UCSD-AML1 (cell line): ENCODE results near the gene ATN1.
A peak's percentile ranks its signal among the peaks of the same experiment; 100 is the strongest.
"Not testable (repeated sequence)": the region's sequence is repeated elsewhere in the genome, so short reads cannot be mapped to it uniquely, and the experiment has no call there.

Experiments used
- DNase-seq: peaks from one replicate; lab custom pipeline; 2025; ENCODE audit not compliant: unreplicated experiment; lab: John Stamatoyannopoulos, UW

The ATN1 gene

DNA sequence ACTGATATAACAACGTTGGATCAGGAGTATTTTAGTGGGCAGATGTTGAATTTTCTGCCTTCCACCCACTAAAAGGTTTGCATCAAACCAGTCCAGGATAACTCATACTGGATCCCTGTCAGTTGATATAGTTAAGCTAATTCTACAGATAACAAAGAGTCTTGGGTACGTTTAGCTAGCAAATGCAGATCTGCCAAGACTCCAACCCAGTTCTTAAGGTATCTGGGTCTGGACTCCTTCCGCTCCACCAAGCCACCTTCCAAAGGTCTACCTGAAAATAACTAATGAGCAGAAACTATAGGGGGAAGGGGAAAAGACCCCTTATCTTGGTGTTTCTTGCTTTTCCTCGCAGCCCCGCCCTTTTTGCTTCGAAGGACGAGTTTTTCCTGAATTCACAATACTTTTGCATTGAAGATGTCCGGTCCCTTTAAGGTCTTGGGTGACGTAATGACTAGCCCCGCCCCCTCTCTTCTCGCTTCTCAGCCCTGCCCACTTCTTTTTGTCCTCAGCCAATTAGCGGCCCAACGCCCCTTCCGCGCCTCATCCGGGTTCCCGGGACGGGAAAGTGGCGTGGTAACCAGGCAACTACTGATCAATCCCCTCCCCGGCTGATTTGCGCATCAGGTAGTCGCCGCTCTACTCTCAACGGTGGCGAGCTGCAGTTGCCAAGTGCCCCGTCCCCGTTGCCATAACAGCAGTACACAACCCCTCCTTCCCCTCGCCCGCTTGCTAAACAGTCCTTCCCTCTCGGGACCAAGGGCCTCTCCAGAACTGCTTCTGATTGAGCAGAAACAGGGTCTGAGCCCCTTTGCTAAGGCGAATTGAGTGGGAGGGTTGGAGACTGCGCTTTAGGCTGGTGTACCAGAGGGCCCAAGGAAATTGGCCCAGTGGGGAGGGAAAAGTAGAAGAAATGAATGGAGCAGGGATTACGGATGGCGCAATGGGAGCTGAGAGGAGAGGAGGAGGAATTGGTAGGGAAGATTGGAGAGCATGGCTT is 23.2 kb upstream of the ATN1 start, which contains the start of gene LRRC23:
Gene LRRC23, plus strand, starts transcription at position 543 of the 997 bp plus-strand sequence. CDS start 812 bp downstream, outside the sequence.
- DNase-seq = peak; percentile 93

DNA sequence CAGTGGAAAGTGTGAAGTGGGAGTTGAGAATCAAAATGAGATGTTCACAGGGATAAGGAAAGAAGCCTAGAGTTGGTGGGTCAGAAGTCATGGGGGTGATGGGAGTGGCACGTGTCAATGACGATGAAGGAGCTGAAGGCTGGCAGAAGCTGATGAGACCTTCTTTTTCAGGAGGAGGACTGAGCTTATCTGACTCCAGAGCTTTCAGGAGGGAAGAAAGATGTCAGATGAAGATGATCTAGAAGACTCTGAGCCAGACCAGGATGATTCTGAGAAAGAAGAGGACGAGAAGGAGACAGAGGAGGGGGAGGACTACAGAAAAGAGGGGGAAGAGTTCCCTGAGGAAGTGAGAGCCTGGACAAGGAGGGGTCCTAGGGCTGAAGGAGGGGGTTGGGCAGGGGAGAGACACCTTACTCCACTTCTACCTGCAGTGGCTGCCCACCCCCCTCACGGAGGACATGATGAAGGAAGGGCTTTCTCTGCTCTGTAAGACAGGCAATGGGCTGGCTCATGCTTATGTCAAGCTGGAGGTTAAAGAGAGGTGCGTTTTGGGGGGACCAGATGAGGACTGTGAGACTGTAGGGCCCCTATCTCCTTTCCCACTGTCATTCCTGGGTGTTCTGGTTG is 22.2 kb upstream of the ATN1 start:
- DNase-seq = no peak

DNA sequence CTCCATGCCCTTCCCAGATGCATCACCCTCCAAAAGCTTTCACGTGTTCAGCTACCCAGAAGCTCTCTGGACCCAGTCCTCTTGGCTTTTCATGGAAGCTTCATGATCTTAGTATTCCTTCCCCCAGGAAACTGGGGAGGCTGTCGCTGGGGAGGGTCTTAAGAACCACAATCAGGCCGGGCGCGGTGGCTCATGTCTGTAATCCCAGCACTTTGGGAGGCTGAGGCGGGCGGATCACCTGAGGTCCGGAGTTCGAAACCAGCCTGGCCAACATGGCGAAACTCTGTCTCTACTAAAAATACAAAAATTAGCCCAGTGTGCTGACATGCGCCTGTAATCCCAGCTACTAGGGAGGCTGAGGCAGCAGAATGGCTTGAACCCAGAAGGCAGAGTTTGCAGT is 19.6 kb upstream of the ATN1 start:
- not testable (repeated sequence) for DNase-seq

DNA sequence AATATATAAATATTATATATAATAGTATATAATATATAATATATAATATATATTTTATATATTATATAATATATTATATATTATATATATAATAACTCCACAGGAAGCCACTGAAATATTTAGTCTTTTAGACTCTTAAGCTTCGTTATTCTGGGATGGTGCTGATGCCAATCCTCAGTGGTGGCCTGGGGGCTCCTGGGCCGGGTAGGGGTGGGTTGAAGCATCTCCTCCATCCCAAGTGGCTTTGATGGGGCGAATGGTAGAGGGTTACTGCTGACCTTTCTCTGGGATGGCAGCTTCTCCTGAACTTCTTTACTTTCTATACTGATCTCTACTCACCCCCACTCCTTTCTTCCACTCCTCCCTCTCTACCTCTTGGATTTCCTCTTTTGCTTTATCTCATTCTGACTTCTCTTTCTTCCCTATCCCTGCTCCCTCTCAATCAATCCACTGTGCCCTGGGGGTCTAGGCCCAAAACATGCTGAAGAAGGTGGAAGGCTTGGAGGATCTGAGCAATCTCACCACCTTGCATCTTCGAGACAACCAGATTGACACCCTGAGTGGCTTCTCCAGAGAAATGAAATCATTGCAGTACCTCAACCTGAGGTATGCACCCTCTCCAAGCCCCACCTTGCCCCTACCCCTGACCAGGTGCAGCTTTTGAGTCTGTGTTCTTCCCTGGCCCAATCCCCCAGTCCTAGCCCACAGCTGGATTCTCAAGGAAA is 18.2 kb upstream of the ATN1 start:
- DNase-seq = no peak

DNA sequence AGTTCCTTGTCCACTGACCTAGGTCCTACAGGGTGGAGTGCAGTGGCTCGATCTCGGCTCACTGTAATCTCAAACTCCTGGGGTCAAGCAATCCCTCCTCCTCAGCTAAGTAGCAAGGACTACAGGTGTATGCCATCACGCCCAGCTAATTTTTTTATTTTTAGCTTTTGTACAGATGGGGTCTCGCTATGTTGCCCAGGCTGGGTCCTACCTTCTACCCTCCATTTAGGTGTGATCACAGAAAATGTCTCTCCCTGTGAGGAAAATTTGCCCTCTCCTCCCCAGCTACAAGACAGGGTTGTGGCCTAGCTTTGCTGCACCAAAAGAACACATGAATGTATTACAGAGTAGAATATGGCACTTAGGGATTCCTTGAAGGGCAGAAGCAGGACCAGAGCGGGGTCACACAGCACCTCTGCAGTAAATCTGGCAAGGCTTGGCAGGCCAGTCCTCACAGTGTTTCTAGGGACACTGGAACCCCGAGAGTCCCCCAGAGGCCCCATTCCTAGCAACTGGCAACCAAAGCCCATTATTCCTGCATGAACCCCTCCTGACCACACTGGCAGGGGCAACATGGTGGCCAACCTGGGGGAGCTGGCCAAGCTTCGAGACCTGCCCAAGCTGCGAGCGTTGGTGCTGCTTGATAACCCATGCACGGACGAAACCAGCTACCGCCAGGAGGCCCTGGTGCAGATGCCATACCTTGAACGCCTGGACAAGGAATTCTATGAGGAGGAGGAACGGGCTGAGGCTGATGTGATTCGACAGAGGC is 15.4 kb upstream of the ATN1 start:
- DNase-seq = no peak

DNA sequence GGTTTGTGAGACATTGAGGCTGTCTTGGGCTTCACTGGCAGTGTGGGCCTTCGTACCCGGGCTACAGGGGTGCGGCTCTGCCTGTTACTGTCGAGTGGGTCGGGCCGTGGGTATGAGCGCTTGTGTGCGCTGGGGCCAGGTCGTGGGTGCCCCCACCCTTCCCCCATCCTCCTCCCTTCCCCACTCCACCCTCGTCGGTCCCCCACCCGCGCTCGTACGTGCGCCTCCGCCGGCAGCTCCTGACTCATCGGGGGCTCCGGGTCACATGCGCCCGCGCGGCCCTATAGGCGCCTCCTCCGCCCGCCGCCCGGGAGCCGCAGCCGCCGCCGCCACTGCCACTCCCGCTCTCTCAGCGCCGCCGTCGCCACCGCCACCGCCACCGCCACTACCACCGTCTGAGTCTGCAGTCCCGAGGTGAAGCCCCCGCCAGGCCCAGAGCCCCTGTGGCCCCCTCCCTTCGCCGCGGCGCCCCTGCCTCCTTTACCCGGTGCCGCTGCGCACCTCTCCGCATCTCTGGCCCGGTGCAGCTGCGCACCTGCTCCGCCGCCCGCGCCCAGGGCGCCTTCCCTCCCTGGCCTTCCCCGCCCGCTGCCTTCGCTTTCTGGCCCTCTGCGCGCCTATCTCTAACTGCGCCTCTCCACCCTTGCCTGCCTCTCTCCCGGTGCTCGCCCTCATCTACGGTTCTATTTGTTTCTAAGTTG is 13.4 kb upstream of the ATN1 start, which contains the start of gene ENO2:
Gene ENO2, plus strand, starts transcription at position 335 of the 701 bp plus-strand sequence. CDS start 1,253 bp downstream, outside the sequence.
- peak; percentile 33 for DNase-seq

DNA sequence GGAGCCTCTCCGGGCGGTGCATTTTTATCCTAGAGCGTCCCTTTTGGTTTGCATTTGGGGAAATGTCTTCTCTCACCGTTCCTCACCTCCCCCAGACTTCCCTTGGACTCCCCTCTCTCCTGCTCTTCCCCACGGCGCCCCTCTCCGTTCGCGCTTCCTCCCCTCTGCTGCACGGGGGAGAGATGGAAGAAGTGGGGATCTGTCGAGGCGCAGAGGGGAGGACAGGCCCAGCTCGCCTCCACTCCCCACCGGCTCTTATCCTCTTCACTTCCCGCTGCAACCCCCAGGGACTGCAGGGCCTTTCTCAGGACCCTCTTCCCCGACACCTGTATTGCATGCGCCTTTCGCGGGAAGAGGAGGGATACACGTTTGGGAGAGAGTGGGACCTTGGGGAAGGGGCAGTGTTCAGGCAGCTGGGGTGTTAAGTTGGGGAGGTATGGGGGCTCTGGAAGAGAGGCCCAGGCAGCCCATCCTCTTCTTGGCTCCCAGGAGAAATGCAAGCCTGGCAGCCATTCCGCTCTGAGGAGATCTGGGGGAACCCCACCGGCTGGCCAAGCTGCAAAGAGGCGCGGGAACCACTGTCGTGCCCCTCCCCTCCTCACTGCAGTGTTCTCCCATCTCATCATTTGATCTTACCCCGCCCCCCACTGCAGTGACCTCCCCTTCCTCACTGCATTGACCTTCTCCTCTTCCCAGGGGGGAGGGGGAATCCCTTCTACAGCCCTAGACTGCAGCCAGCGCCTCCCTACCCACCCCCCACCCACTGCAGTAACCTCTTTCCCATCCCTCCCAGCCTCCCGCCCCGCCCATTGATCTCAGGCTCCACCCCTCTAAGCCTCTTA is 12.6 kb upstream of the ATN1 start:
- DNase-seq = no peak

DNA sequence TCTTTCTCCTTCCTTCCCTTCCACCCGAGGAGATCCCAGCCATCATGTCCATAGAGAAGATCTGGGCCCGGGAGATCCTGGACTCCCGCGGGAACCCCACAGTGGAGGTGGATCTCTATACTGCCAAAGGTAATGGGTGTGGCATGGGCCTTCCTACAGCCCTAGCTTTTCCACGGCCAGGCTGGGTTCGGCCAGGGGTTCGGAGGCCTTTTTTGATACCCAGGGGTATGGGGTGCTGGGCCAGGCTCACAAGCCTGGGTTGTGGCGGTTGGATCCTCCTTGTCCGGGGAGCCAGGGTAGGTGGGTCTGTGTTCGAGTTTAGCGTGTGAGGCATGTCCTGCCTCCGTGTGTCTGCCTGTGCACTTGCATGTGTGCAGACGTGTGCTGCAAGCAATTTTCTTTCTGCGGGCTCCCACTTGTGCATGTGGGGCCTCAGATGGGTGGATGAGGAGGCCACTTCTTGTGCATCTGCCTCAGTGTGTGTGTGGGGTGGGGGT is 11.9 kb upstream of the ATN1 start:
- no peak for DNase-seq

DNA sequence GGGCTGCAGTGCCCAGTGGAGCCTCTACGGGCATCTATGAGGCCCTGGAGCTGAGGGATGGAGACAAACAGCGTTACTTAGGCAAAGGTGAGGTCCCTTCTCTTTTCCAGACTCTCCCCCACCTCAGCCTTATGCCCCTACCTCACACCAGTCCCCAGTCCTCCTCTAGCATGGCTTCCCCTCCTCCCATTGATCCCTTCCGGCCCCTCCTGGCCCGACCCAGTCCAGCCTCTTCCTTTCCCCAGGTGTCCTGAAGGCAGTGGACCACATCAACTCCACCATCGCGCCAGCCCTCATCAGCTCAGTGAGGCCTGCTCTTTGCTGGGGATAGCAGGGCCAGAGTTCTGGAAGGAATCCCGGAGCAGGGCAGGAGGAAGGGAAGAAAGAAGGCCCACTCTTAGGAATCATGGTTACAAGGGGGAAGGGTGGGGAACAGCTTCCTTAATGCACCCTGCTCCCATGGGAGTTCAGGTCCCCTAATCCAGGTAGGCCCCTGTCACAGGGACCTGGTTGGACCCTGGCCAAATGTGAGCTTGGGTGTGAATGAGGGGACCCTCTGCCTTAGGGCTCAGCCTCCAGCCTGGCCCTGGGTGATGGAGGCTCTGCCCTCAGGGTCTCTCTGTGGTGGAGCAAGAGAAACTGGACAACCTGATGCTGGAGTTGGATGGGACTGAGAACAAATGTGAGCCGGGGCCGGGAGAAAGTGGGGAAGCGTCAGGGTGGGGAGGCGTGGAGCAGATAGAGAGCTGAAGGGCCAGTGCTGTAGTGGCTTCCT is 11.1 kb upstream of the ATN1 start:
- no peak for DNase-seq

DNA sequence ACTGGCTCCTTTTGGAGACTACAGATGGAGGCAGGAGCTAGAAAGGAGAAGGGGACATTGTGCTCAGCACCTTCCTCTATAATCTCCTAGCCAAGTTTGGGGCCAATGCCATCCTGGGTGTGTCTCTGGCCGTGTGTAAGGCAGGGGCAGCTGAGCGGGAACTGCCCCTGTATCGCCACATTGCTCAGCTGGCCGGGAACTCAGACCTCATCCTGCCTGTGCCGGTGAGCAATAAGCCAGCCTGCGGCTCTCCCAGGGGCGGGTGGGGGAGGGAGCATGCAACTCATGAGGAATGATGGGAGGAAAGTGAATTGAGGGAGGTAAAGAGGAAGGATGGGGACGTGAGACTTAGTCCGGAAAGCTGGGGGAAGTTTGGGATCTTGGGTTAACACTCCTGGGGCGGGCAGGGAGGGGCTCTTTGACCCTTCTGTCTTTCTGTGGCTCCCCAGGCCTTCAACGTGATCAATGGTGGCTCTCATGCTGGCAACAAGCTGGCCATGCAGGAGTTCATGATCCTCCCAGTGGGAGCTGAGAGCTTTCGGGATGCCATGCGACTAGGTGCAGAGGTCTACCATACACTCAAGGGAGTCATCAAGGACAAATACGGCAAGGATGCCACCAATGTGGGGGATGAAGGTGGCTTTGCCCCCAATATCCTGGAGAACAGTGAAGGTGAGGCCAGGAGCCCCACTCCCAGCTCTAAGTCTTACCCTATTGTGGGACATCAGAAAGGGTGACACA is 10.1 kb upstream of the ATN1 start:
- DNase-seq = no peak

DNA sequence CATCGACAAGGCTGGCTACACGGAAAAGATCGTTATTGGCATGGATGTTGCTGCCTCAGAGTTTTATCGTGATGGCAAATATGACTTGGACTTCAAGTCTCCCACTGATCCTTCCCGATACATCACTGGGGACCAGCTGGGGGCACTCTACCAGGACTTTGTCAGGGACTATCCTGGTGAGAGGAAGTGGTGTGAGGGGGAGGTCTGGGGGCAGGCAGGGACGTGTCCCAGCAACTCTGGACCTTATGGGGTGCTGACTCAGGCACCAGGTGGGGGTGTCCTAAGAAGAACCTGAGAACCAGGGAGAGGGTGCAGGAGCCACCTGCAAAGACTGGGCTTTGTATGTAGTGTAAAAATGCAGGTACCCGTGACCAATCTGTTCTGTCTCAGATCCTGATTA is 8.2 kb upstream of the ATN1 start:
- DNase-seq = peak; percentile 32

DNA sequence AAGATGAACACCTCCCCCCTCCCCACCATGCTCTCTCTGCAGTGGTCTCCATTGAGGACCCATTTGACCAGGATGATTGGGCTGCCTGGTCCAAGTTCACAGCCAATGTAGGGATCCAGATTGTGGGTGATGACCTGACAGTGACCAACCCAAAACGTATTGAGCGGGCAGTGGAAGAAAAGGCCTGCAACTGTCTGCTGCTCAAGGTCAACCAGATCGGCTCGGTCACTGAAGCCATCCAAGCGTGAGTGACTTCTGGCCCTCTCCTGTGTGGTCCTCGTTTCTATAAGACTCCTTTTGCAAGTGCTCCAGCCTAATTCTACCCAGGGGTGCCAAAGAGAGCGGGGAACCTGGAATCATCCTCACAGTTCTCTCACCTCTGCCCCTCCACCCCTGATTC is 6.2 kb upstream of the ATN1 start:
- DNase-seq = no peak

DNA sequence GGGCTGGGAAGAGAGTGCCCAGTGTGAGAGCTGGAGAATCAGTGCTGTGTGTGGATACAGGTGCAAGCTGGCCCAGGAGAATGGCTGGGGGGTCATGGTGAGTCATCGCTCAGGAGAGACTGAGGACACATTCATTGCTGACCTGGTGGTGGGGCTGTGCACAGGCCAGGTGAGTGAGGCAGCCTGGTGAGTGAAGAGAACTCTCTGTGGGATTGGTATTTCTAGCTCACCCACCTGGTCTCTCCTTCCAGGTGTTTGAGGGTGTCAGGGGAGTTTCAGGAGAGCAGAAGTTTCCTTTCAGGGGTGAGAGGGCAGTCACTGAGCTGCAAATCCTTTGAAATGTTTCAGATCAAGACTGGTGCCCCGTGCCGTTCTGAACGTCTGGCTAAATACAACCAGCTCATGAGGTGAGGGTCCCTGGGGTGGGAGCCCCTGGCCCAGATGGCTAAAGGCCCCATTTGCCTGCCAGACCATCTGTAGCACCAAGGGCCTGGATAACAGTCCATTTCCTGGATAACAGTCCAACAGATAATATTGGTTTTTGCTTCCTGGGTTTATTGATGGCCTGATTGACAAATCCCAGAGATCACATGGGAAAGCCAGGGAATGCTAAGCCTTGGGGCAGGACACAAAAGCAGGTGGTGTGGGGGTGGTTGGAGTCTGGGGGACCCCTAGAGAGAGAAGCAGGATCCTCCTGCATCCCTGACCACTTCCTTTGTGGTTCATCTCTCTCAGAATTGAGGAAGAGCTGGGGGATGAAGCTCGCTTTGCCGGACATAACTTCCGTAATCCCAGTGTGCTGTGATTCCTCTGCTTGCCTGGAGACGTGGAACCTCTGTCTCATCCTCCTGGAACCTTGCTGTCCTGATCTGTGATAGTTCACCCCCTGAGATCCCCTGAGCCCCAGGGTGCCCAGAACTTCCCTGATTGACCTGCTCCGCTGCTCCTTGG is 5.5 kb upstream of the ATN1 start:
- no peak for DNase-seq

DNA sequence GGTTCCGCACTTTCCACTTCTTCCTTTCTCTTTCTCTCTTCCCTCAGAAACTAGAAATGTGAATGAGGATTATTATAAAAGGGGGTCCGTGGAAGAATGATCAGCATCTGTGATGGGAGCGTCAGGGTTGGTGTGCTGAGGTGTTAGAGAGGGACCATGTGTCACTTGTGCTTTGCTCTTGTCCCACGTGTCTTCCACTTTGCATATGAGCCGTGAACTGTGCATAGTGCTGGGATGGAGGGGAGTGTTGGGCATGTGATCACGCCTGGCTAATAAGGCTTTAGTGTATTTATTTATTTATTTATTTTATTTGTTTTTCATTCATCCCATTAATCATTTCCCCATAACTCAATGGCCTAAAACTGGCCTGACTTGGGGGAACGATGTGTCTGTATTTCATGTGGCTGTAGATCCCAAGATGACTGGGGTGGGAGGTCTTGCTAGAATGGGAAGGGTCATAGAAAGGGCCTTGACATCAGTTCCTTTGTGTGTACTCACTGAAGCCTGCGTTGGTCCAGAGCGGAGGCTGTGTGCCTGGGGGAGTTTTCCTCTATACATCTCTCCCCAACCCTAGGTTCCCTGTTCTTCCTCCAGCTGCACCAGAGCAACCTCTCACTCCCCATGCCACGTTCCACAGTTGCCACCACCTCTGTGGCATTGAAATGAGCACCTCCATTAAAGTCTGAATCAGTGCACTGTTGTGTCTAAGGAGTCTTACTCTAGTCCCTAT is 4.6 kb upstream of the ATN1 start:
- DNase-seq = no peak

DNA sequence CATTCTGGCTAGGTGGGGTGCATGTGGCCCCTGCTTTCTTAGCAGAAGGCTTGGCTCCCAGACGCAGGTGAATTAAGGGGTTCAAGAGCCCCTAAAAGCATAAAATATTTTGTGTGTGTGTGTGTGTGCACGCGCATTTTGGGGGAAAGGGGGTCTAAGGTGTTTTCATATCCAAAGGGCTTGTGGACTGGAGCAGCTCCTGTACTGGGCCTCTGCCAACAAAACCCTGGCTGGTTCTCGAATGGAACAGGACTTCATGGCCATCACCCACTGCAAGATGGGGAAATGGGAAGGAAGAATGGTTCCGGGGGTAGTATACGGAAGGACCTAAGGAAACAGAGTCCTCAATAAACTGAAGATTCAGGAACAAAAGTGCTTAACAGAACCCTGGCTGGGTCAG is 3.9 kb upstream of the ATN1 start:
- no peak for DNase-seq

DNA sequence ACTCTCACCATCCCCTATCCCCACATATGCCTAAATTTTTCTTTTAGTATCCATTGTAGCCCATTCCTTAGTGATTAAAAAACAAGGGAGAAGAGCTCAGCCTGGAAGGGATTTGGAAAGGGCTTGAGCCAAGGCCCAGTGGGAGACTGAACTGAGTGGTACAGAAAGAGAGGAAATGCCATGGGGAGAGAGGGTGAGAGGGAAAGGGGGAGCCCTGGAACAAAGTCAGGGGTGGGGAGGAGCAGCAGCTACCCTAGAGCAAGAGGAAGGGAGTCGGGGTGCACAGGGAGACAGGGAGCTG is 2.6 kb upstream of the ATN1 start:
- no peak for DNase-seq
